Heart right ventricle (tissue), 16 donors: ENCODE measurements around the gene CDC45. TPM values are rescaled to one million over a fixed set of nuclear protein-coding genes. Genes with fewer than 3 reads are reported as not detected.

Experiments used
- ATAC-seq, 8 donors: fragments of 200-7000 bp; cut with Tn5 transposase; one replicate each; pipeline ENCODE4 v1.9.1; 2020; ENCODE audit warnings: mild to moderate bottlenecking in 8 of 8, moderate library complexity in 8 of 8, moderate number of reproducible peaks in 1 of 8
- DNase-seq, 2 donors: peaks; one replicate each; pipeline ENCODE4 v3.0.0-alpha.2; 2020
- H3K27ac ChIP-seq, 10 donors: fragments of 200-600 bp; sonication (generic) in 2 of 10; one replicate each; pipeline versions ENCODE4 v1.5.0 to v1.8.0; 2020 to 2022; ENCODE audit warnings: mild to moderate bottlenecking in 3 of 10
- H3K27me3 ChIP-seq, 7 donors: fragments of 200-600 bp; one replicate each; pipeline ENCODE4 v1.8.0; 2021 to 2022; ENCODE audit warnings: mild to moderate bottlenecking in 2 of 7
- H3K36me3 ChIP-seq, 9 donors: fragments of 200-600 bp; sonication (generic) in 1 of 9; one replicate each; pipeline versions ENCODE4 v1.5.0 to v1.8.0; 2020 to 2022; ENCODE audit warnings: mild to moderate bottlenecking in 2 of 9
- H3K4me1 ChIP-seq, 9 donors: fragments of 200-600 bp; sonication (generic) in 1 of 9; one replicate each; pipeline versions ENCODE4 v1.5.0 to v1.8.0; 2020 to 2022; ENCODE audit warnings: mild to moderate bottlenecking in 4 of 9
- H3K4me3 ChIP-seq, 10 donors: fragments of 200-600 bp; sonication (generic) in 2 of 10; one replicate each; pipeline versions ENCODE4 v1.5.0 to v1.8.0; 2020 to 2022; ENCODE audit warnings: mild to moderate bottlenecking in 7 of 10, moderate library complexity in 2 of 10
- H3K9me3 ChIP-seq, 11 donors: fragments of 200-600 bp in 10 of 11; sonication (generic) in 2 of 11; one replicate each; pipeline versions ENCODE4 v1.5.0 to v1.8.0; 2013 to 2022; ENCODE audit warnings: mild to moderate bottlenecking in 2 of 11, control low read depth in 1 of 11, moderate library complexity in 1 of 11
- WGBS, 2 donors: extraction: QIAGEN DNeasy Blood & Tissue Kit; methylation state at CpG; one replicate each; pipeline ENCODE4 v1.1.7; 2013; ENCODE audit warnings: inconsistent platforms in 1 of 2; 5-methylcytosine and 5-hydroxymethylcytosine counted together
- intact Hi-C, 10 donors: fragments of 100-400 bp; cut with DNase I; formaldehyde crosslinking; loops; one replicate each; pipeline versions ENCODE4 v1.11.1 to v1.14.2; 2022
- polyA plus RNA-seq, 2 donors: library from polyadenylated mRNA; stranded (reverse); fragments of 200-250 nt; gene quantifications; one replicate each; pipeline ENCODE4 v1.2.3, GENCODE V29; 2013
- total RNA-seq, 10 donors: library from RNA; stranded (reverse); fragmentation: NEBNext Ultra II Directional in 3 of 10; extraction: Animal tissue kit (Norgen Biotek cat#: 25700) in 3 of 10; gene quantifications; one replicate each; pipeline versions ENCODE4 v1.2.1 to v1.2.4, GENCODE V29; 2021 to 2023
- TF ChIP-seq, protein P1 (sequence below), 9 donors: fragments of 200-600 bp; sonication (generic) in 2 of 9; IDR thresholded peaks; one replicate each; pipeline versions ENCODE4 v1.5.0 to v1.8.0; 2021 to 2022; ENCODE audit warnings: antibody characterized with exemption in 9 of 9, mild to moderate bottlenecking in 5 of 9, moderate library complexity in 1 of 9
- donor health status: Arrhythmogenic right ventricular cardiomyopathy.
- donor health status: ischemic (EF 13 %, LVEDD 7.1; RV severe dilation, severe dysfunction).
- donor health status: healthy with polysubstance abuse.
- donor health status: DM: no; HTN: yes; CAD: no.
- donor health status: DM: no; HTN: no; CAD: no.
- donor health status: ischemic (EF 25% LVEDD 6.9; RV normal size, moderate dysfunction).
- donor health status: ischemic (EF 25% LVEDD 5.7; RV mildly dilated, moderate dysfunction).
- donor health status: healthy.
- donor health status: DM: yes; HTN: yes; CAD: no.
- donor health status: Ischemic cardiomyopathy.
- donor health status: ischemic (EF 35%, LVEDD 5.7; RV mildly dilated, moderate dysfunction).
- donor health status: nonischemic (EF 11% LVEDD 7.7; RV severe dilation, severe dysfunction).
- donor health status: DM: yes; HTN: yes; CAD: no.
- donor health status: PGD.
- donor health status: ischemic (EF 29% LVEDD 5.4; RV normal size, mild dysfunction).
- donor health status: nonischemic (EF 23%, LVEDD 6.1; RV moderate dilation, normal function).

CDC45 gene
- total and polyA plus RNA-seq, 12 donors, result 0.15 to 3.4 (median 0.57) TPM; not detected in 4

DNA sequence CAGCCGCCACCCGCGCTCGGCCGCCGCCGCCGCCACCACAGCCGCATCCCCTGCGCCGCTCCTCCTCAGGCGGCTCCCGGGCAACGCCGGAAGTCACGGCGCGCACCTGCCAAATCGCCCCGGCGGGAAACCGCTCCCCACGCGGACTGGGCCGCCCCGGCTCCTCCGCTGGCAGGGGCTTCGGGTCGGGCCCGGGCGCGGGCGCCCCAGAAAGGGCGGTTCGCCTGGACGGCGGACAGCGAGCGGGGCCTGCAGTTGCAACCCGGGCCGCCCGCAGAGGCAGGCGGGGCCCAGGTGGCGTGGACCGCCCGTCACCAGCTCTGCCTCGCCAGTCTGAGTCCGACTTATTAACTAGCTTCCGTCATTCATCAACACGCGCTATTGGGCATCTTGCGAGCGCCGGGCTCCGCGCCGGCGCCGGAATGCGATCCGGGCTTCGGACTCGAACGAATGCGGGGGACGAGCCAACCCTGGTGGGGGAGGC, 48.0 kb upstream of the CDC45 start, which contains the start of gene HIRA:
Gene HIRA, minus strand, starts transcription at position 85 of the 484 bp plus-strand sequence. CDS start 257 bp downstream, outside the sequence.
- Histone ChIP-seq H3K36me3 (peaks cover 0 to 31% (median 16%) of the 10 kb centered on the region in 9 donors), H3K4me3 (peak within 1 kb of the TSS; percentile 65 to 94 (median 84)), H3K27me3 (no peaks in the 10 kb centered on the region), H3K9me3 (no peaks in the 10 kb centered on the region), H3K27ac (peak within 1 kb of the TSS; percentile 89 to 99 (median 98)), H3K4me1 (peaks cover 7 to 55% (median 34%) of the 10 kb centered on the region in 9 donors)
- DNase-seq, result peak; percentile 75 to 87
- TF ChIP-seq, protein P1, sequence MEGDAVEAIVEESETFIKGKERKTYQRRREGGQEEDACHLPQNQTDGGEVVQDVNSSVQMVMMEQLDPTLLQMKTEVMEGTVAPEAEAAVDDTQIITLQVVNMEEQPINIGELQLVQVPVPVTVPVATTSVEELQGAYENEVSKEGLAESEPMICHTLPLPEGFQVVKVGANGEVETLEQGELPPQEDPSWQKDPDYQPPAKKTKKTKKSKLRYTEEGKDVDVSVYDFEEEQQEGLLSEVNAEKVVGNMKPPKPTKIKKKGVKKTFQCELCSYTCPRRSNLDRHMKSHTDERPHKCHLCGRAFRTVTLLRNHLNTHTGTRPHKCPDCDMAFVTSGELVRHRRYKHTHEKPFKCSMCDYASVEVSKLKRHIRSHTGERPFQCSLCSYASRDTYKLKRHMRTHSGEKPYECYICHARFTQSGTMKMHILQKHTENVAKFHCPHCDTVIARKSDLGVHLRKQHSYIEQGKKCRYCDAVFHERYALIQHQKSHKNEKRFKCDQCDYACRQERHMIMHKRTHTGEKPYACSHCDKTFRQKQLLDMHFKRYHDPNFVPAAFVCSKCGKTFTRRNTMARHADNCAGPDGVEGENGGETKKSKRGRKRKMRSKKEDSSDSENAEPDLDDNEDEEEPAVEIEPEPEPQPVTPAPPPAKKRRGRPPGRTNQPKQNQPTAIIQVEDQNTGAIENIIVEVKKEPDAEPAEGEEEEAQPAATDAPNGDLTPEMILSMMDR (IDR thresholded peaks at IDR 0.05), result no peak
- intact Hi-C loops, result loop anchor here in 7 of 10 donors (1.0 to 10.0 kb wide), 8 partner anchors 15 to 254 kb away; partner anchors contain the start of genes CDC45 (in 4 of the 7), UFD1 (in 4 of the 7), C22orf39 (in 2 of the 7) and CLTCL1 (in 2 of the 7)
- ATAC-seq, result peak; percentile 42 to 83 (median 78)
- WGBS, 2 donors, result 1% methylated on average over 55 to 66 of the region's 66 CpGs

DNA sequence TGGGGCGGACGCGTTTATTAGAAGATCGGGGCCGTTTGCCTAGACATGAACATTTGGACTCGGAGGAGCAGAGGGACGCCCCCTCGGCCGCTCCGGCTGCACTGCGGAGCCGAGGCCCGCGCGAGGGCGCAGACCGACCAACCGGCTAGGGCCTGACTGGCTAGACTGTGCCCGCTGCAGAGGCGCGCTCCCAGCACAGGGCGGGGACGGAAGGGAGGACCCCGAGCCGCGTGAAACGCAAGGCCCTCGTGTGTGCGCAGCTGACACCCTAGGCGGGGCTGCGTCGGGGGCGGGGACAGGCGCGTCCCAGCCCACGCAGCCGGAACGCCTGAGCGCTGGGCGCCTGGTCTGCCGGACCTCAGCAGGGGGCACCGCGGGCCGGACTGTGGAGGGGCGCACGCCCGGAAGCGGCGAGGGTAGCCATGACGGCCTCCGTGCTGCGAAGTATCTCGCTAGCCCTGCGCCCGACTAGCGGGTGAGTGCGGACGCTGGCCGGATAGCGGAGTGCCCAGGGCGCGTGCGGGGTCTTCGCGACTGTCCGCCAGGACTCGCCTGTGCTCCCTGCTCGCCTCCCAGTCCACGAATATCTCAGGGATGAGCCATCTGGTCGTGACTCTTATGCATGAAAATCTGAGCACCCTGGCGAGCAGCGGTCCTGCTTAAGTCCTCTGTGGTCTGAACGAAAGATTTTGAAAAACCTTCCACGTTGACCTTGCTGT, 47.4 kb upstream of the CDC45 start, which contains the start of gene MRPL40:
Gene MRPL40, plus strand, starts transcription at position 413 of the 719 bp plus-strand sequence. Its CDS starts 10 bp downstream, at position 423.
- DNase-seq (peak; percentile 95 to 96), ATAC-seq (peak; percentile 96 to 98 (median 98))
- Histone ChIP-seq H3K4me1 (peaks cover 7 to 55% (median 34%) of the 10 kb centered on the region in 9 donors), H3K4me3 (peak within 1 kb of the TSS; percentile 65 to 94 (median 84)), H3K36me3 (peaks cover 0 to 35% (median 16%) of the 10 kb centered on the region in 9 donors), H3K27ac (peak within 1 kb of the TSS; percentile 89 to 99 (median 98)), H3K27me3 (no peaks in the 10 kb centered on the region), H3K9me3 (no peaks in the 10 kb centered on the region)
- intact Hi-C loops, result loop anchor here in 6 of 10 donors (1.0 to 10.0 kb wide), 7 partner anchors 15 to 255 kb away; partner anchors contain the start of genes CDC45 (in 3 of the 6), UFD1 (in 3 of the 6), C22orf39 (in 2 of the 6) and CLTCL1 (in 2 of the 6)
- 0% methylated on average over 74 of the region's 74 CpGs for WGBS, 2 donors
- TF ChIP-seq, protein P1 (IDR thresholded peaks at IDR 0.05), result peak in 3 of 9 donors; percentile 18 to 37 (median 29)

GRCh38 chr22:19434401-19434800, 45.3 kb upstream of the CDC45 start:
- TF ChIP-seq, protein P1 (IDR thresholded peaks at IDR 0.05), result no peak
- Histone ChIP-seq H3K9me3 (no peaks in the 10 kb centered on the region), H3K4me3 (no peak overlapping the region), H3K27me3 (no peaks in the 10 kb centered on the region), H3K4me1 (peaks cover 7 to 45% (median 27%) of the 10 kb centered on the region in 9 donors), H3K27ac (peak overlapping the region in 2 of 10 donors; percentile 98 to 99), H3K36me3 (peaks cover 0 to 54% (median 16%) of the 10 kb centered on the region in 9 donors)
- intact Hi-C loops, result loop anchor here in 5 of 10 donors (5.0 to 10.0 kb wide), 4 partner anchors 43 to 257 kb away; partner anchors contain the start of genes CDC45 (in 2 of the 5), CLTCL1 (in 2 of the 5), SLC25A1 (in 2 of the 5) and UFD1 (in 2 of the 5)
- DNase-seq (no peak), ATAC-seq (no peak)
- WGBS, 2 donors, result 95 to 97% methylated on average over 7 of the region's 7 CpGs
